HepG2 (cell line): ENCODE data around the gene SHISA5. TPM values are rescaled to one million over a fixed set of nuclear protein-coding genes. Genes with fewer than 3 reads are reported as not detected.

ENCODE experiments used
- ELF3 ChIP-seq: IDR thresholded peaks from 2 replicates; pipeline ENCODE4 v1.6.1; 2016; ENCODE audit warnings: missing genetic modification reagents, missing compliant biosample characterization
- IRX3 ChIP-seq: sonication (generic); formaldehyde crosslinking; IDR thresholded peaks from 2 replicates; pipeline ENCODE4 v1.8.1; 2023; ENCODE audit warnings: mild to moderate bottlenecking, low read depth, missing genetic modification reagents, borderline replicate concordance
- MATR3 ChIP-seq: sonication (generic); formaldehyde crosslinking; IDR thresholded peaks from 2 replicates; pipeline ENCODE4 v1.4.0; 2020; ENCODE audit warnings: missing genetic modification reagents
- ONECUT2 ChIP-seq: sonication (generic); formaldehyde crosslinking; IDR thresholded peaks from 2 replicates; pipeline ENCODE4 v1.4.0; 2020; ENCODE audit warnings: missing genetic modification reagents
- PAWR ChIP-seq: sonication (generic); formaldehyde crosslinking; IDR thresholded peaks from 2 replicates; pipeline ENCODE4 v1.4.0; 2020; ENCODE audit warnings: missing genetic modification reagents, mild to moderate bottlenecking, borderline replicate concordance
- RBAK ChIP-seq: sonication (generic); formaldehyde crosslinking; IDR thresholded peaks from 2 replicates; pipeline ENCODE4 v1.5.1; 2020; ENCODE audit warnings: mild to moderate bottlenecking, missing genetic modification reagents
- TAF1 ChIP-seq: sonication (generic); formaldehyde crosslinking; IDR thresholded peaks from 2 replicates; pipeline ENCODE4 v1.4.0; 2020; ENCODE audit warnings: missing genetic modification reagents
- ZNF367 ChIP-seq: sonication (generic); formaldehyde crosslinking; IDR thresholded peaks from 2 replicates; pipeline ENCODE4 v1.4.0; 2020; ENCODE audit warnings: missing genetic modification reagents, borderline replicate concordance
- ZNF382 ChIP-seq: sonication (generic); formaldehyde crosslinking; IDR thresholded peaks from 2 replicates; pipeline ENCODE4 v1.5.0; 2020; ENCODE audit warnings: missing genetic modification reagents, mild to moderate bottlenecking, borderline replicate concordance
- ZNF607 ChIP-seq: sonication (generic); formaldehyde crosslinking; IDR thresholded peaks from 2 replicates; pipeline ENCODE4 v1.5.1; 2020; ENCODE audit warnings: missing genetic modification reagents, mild to moderate bottlenecking, borderline replicate concordance
- ZNF749 ChIP-seq: sonication (generic); formaldehyde crosslinking; IDR thresholded peaks from 2 replicates; pipeline ENCODE4 v1.8.0; 2022; ENCODE audit warnings: mild to moderate bottlenecking, missing genetic modification reagents, moderate library complexity, borderline replicate concordance
- polyA plus RNA-seq, 8 experiments: library from polyadenylated mRNA; depleted of rRNA in 3 of 8; stranded (reverse) in 7 of 8; unstranded in 1 of 8; fragments of >200 nt; fragmentation: Illumina TruSeq in 4 of 8; extraction: Trizol in 4 of 8; gene quantifications; 2 replicates each; pipeline versions ENCODE4 v1.2.1 to v1.2.3, GENCODE V29; 2011 to 2016; ENCODE audit warnings: low read depth in 4 of 8, missing spikeins in 1 of 8, mixed read lengths in 1 of 8; ENCODE audit not compliant: insufficient read depth in 1 of 8
- total RNA-seq, 5 experiments: library from RNA; depleted of rRNA; stranded (reverse); fragments of >200 nt; fragmentation: Illumina TruSeq; extraction: Trizol; gene quantifications; 2 replicates each; pipeline ENCODE4 v1.2.3, GENCODE V29; 2016; ENCODE audit warnings: low read depth in 1 of 5
- TF ChIP-seq, protein P1 (sequence below): sonication (generic); formaldehyde crosslinking; IDR thresholded peaks from 2 replicates; pipeline ENCODE4 v1.4.0; 2020; ENCODE audit warnings: missing genetic modification reagents, borderline replicate concordance
- TF ChIP-seq, protein P2 (sequence below): sonication (generic); formaldehyde crosslinking; IDR thresholded peaks from 2 replicates; pipeline ENCODE4 v1.5.1; 2020; ENCODE audit warnings: missing genetic modification reagents, mild to moderate bottlenecking, borderline replicate concordance
- TF ChIP-seq, protein P3 (sequence below): sonication (generic); formaldehyde crosslinking; IDR thresholded peaks from 2 replicates; pipeline ENCODE4 v1.8.1; 2023; ENCODE audit warnings: missing genetic modification reagents, mild to moderate bottlenecking, borderline replicate concordance
- TF ChIP-seq, protein P4 (sequence below): sonication (generic); formaldehyde crosslinking; IDR thresholded peaks from 2 replicates; pipeline ENCODE4 v1.8.1; 2022; ENCODE audit warnings: low read depth, mild to moderate bottlenecking, missing genetic modification reagents
- TF ChIP-seq, protein P5 (sequence below): sonication (generic); formaldehyde crosslinking; IDR thresholded peaks from 2 replicates; pipeline ENCODE4 v1.4.0; 2020; ENCODE audit warnings: missing genetic modification reagents

SHISA5 gene
- total and polyA plus RNA-seq, 2 of the 13 experiments (the other 11 are each of a cell fraction or from before 2014, with no cell fraction given): 75.8 to 91.4 TPM

DNA sequence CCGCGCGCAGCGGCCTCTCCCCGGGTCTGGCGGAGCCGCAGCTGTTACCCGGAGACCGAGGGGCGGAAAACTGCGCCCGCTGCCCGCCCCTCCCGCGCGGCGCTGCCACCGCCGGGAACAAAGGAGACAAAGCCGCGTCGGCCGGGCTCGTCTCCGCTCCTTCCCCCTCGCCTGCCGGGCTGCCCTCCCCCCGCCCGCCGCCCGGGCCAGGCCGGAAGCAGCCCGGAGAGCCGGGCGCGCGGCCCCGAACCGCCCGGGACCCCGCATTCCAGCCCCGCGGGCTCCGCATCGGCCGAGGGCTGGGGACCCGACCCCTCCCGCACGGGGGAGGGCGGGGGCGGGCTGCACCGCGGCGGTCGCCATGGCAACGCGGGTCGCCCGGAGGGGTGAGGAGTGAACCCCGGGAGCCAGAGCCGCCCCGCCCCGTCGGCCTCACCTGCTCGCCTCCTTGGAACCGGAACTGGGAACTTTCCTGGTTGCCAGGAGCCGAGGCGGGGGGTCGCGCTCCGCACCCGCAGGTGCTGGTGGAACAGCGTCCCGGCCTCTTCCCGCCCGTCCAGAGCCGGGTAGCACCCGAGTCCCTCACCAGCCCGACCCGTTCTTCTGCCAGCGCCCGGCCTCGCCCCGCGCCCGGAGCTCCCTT is 74.5 kb downstream of the SHISA5 start (continued):
- TF ChIP-seq ZNF382 (CRISPR knock-in tag): no peak
- TF ChIP-seq, protein P1, sequence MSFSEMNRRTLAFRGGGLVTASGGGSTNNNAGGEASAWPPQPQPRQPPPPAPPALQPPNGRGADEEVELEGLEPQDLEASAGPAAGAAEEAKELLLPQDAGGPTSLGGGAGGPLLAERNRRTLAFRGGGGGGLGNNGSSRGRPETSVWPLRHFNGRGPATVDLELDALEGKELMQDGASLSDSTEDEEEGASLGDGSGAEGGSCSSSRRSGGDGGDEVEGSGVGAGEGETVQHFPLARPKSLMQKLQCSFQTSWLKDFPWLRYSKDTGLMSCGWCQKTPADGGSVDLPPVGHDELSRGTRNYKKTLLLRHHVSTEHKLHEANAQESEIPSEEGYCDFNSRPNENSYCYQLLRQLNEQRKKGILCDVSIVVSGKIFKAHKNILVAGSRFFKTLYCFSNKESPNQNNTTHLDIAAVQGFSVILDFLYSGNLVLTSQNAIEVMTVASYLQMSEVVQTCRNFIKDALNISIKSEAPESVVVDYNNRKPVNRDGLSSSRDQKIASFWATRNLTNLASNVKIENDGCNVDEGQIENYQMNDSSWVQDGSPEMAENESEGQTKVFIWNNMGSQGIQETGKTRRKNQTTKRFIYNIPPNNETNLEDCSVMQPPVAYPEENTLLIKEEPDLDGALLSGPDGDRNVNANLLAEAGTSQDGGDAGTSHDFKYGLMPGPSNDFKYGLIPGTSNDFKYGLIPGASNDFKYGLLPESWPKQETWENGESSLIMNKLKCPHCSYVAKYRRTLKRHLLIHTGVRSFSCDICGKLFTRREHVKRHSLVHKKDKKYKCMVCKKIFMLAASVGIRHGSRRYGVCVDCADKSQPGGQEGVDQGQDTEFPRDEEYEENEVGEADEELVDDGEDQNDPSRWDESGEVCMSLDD: peak; percentile 49; the same call in 1 of the 2 replicates
- TF ChIP-seq TAF1 (CRISPR knock-in tag): peak; percentile 71; the same call in 1 of the 2 replicates
- TF ChIP-seq RBAK (CRISPR knock-in tag): no peak
- TF ChIP-seq ZNF607 (CRISPR knock-in tag): peak; percentile 61
- TF ChIP-seq IRX3 (CRISPR knock-in tag): peak; percentile 20; the same call in 1 of the 2 replicates
- TF ChIP-seq ZNF367: no peak
- TF ChIP-seq MATR3 (CRISPR knock-in tag): no peak
- TF ChIP-seq ZNF749 (CRISPR knock-in tag): no peak
- no peak for TF ChIP-seq ELF3
- no peak for TF ChIP-seq ONECUT2 (CRISPR knock-in tag)
- 0 out of 2 replicates have a peak, but pooled peaks have one; percentile 60 for TF ChIP-seq PAWR (CRISPR knock-in tag)
- TF ChIP-seq, protein P2, sequence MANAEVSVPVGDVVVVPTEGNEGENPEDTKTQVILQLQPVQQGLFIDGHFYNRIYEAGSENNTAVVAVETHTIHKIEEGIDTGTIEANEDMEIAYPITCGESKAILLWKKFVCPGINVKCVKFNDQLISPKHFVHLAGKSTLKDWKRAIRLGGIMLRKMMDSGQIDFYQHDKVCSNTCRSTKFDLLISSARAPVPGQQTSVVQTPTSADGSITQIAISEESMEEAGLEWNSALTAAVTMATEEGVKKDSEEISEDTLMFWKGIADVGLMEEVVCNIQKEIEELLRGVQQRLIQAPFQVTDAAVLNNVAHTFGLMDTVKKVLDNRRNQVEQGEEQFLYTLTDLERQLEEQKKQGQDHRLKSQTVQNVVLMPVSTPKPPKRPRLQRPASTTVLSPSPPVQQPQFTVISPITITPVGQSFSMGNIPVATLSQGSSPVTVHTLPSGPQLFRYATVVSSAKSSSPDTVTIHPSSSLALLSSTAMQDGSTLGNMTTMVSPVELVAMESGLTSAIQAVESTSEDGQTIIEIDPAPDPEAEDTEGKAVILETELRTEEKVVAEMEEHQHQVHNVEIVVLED (CRISPR knock-in tag): no peak
- TF ChIP-seq, protein P3, sequence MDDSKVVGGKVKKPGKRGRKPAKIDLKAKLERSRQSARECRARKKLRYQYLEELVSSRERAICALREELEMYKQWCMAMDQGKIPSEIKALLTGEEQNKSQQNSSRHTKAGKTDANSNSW: no peak
- TF ChIP-seq, protein P4, sequence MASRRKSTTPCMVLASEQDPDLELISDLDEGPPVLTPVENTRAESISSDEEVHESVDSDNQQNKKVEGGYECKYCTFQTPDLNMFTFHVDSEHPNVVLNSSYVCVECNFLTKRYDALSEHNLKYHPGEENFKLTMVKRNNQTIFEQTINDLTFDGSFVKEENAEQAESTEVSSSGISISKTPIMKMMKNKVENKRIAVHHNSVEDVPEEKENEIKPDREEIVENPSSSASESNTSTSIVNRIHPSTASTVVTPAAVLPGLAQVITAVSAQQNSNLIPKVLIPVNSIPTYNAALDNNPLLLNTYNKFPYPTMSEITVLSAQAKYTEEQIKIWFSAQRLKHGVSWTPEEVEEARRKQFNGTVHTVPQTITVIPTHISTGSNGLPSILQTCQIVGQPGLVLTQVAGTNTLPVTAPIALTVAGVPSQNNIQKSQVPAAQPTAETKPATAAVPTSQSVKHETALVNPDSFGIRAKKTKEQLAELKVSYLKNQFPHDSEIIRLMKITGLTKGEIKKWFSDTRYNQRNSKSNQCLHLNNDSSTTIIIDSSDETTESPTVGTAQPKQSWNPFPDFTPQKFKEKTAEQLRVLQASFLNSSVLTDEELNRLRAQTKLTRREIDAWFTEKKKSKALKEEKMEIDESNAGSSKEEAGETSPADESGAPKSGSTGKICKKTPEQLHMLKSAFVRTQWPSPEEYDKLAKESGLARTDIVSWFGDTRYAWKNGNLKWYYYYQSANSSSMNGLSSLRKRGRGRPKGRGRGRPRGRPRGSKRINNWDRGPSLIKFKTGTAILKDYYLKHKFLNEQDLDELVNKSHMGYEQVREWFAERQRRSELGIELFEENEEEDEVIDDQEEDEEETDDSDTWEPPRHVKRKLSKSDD (CRISPR knock-in tag): no peak
- TF ChIP-seq, protein P5, sequence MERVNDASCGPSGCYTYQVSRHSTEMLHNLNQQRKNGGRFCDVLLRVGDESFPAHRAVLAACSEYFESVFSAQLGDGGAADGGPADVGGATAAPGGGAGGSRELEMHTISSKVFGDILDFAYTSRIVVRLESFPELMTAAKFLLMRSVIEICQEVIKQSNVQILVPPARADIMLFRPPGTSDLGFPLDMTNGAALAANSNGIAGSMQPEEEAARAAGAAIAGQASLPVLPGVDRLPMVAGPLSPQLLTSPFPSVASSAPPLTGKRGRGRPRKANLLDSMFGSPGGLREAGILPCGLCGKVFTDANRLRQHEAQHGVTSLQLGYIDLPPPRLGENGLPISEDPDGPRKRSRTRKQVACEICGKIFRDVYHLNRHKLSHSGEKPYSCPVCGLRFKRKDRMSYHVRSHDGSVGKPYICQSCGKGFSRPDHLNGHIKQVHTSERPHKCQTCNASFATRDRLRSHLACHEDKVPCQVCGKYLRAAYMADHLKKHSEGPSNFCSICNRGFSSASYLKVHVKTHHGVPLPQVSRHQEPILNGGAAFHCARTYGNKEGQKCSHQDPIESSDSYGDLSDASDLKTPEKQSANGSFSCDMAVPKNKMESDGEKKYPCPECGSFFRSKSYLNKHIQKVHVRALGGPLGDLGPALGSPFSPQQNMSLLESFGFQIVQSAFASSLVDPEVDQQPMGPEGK (CRISPR knock-in tag): peak; percentile 92
